SU-DHL-6 (cell line): ENCODE data around the gene CCDC9B.

ENCODE experiments used
- CTCF ChIP-seq: fragments of 200-600 bp; sonication (generic); IDR thresholded peaks from one replicate; pipeline ENCODE4 v1.5.1; 2017; ENCODE audit warnings: antibody characterized with exemption, mild to moderate bottlenecking, low read length, moderate library complexity; ENCODE audit not compliant: insufficient read depth, poor library complexity, severe bottlenecking
- EZH2phosphoT487 ChIP-seq: fragments of 200-600 bp; sonication (generic), shearing (Covaris generic); conservative IDR thresholded peaks from 2 replicates; pipeline ENCODE4 v1.6.1; 2018; ENCODE audit warnings: mild to moderate bottlenecking, antibody characterized with exemption, low read length, moderate library complexity, mixed read lengths

- no peak for TF ChIP-seq CTCF
- no peak for TF ChIP-seq EZH2phosphoT487
Measured at GRCh38 chr15:40287968-40288367, 52.8 kb downstream of the CCDC9B start.
